ENCODE measurements around the gene RGMB. TPM values are rescaled to one million over a fixed set of nuclear protein-coding genes. Genes with fewer than 3 reads are reported as not detected.
"Not testable (repeated sequence)": the region's sequence is repeated elsewhere in the genome, so short reads cannot be mapped to it uniquely, and the experiment has no call there.

The RGMB gene
- total RNA-seq, 3 donors from 2014 or later = 22.0 to 23.1 (median 22.1) TPM

DNA sequence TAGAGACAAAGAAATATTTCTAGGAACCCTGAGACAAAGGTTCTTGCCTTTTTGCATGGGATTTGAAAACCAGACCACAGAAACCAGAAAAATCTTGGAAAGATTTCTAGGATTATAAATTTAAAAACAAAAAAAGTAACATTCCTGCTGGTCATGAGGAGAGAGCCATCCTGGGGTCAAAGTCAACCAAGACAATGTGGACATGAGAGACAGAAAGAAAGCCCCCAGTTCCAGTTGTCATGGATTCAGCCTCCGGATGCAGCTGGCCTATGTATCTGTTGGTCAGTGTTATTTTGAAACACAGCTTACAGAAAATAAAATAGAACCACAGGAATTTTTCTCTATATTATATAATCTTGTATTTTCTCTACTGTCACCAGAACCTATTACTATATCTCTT is 24.4 kb upstream of the RGMB start:
- Histone ChIP-seq H3K4me1 (no peaks in the 10 kb centered on the region), H3K4me3 (no peak overlapping the region), H3K27ac (no peak overlapping the region), H3K9me3 (peaks cover 4 to 7% of the 10 kb centered on the region in 2 donors), H3K27me3 (no peaks in the 10 kb centered on the region), H3K36me3 (no peaks in the 10 kb centered on the region)
- TF ChIP-seq POLR2AphosphoS5 (IDR thresholded peaks at IDR 0.05) (no peak), CTCF (IDR thresholded peaks at IDR 0.05) (no peak), POLR2A (IDR thresholded peaks at IDR 0.05) (no peak)
- DNase-seq (ENCODE audit: low spot score in 2 of 2) = no peak
- intact Hi-C loops (cut with DNase I; ENCODE audit: low total_unique reads) = no loop called here

- Histone ChIP-seq H3K27me3 (no peaks in the 10 kb centered on the region), H3K27ac (no peak overlapping the region), H3K4me1 (no peaks in the 10 kb centered on the region), H3K9me3 (peaks cover 4 to 7% of the 10 kb centered on the region in 2 donors), H3K36me3 (no peaks in the 10 kb centered on the region), H3K4me3 (no peak overlapping the region)
- DNase-seq (ENCODE audit: low spot score in 2 of 2) = no peak
- intact Hi-C loops (cut with DNase I; ENCODE audit: low total_unique reads) = no loop called here
- TF ChIP-seq POLR2A (IDR thresholded peaks at IDR 0.05) = no peak
- TF ChIP-seq CTCF (IDR thresholded peaks at IDR 0.05) = peak in 1 of 3 donors; percentile 9
Measured at GRCh38 chr5:98750693-98751092, 22.8 kb upstream of the RGMB start.

- H3K4me3 ChIP-seq; DNase-seq (ENCODE audit: low spot score in 2 of 2); H3K4me1 ChIP-seq; H3K36me3 ChIP-seq; H3K27me3 ChIP-seq; H3K27ac ChIP-seq; intact Hi-C loops (cut with DNase I; ENCODE audit: low total_unique reads); H3K9me3 ChIP-seq: not testable (repeated sequence)
Measured at GRCh38 chr5:98752331-98752730, 21.1 kb upstream of the RGMB start.

DNA sequence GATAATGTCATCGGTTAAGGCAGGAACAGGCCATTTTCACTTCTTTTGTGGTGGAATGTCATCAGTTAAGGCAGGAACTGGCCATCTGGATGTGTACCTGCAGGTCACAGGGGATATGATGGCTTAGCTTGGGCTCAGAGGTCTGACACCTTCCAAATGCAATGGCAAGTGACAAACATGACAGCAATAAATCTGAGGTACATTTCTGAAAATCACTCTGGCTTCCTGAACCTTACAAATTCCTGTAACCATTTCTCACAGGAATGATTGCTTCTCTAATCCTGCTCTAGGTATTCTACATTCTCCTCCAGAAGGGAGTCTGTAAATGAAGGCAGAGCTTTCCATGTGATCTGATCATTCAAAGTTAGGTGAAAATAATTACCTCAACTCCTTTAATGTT is 20.7 kb upstream of the RGMB start:
- H3K27ac ChIP-seq; H3K36me3 ChIP-seq; H3K4me1 ChIP-seq; H3K4me3 ChIP-seq; H3K9me3 ChIP-seq; DNase-seq (ENCODE audit: low spot score in 2 of 2); H3K27me3 ChIP-seq; intact Hi-C loops (cut with DNase I; ENCODE audit: low total_unique reads): not testable (repeated sequence)

DNA sequence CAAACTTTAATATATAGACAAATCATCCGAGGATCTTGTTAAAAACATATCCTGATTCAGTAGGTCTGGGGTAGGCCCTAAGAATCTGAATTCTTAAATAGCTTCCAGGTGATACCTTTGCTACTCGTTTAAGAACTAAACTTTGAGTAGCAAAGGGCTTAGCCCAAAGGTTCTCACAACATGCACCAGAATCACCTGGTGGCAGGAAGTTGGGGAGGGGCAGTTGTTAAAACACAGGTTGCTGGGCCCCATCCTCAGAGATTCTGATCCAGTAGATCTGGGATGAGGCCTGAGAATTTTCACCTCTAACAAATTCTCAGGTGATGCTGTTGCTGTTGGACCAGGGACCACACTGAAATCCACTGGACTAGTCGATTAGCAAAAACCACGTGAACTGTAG is 20.0 kb upstream of the RGMB start:
- intact Hi-C loops (cut with DNase I; ENCODE audit: low total_unique reads) = no loop called here
- no peak for DNase-seq (ENCODE audit: low spot score in 2 of 2)
- no peaks in the 10 kb centered on the region for H3K4me1 ChIP-seq
- H3K4me3 ChIP-seq = no peak overlapping the region
- H3K36me3 ChIP-seq = no peaks in the 10 kb centered on the region
- H3K9me3 ChIP-seq = no peaks in the 10 kb centered on the region
- TF ChIP-seq POLR2AphosphoS5 (IDR thresholded peaks at IDR 0.05) (no peak), CTCF (IDR thresholded peaks at IDR 0.05) (no peak), POLR2A (IDR thresholded peaks at IDR 0.05) (no peak)
- no peaks in the 10 kb centered on the region for H3K27me3 ChIP-seq
- no peak overlapping the region for H3K27ac ChIP-seq

DNA sequence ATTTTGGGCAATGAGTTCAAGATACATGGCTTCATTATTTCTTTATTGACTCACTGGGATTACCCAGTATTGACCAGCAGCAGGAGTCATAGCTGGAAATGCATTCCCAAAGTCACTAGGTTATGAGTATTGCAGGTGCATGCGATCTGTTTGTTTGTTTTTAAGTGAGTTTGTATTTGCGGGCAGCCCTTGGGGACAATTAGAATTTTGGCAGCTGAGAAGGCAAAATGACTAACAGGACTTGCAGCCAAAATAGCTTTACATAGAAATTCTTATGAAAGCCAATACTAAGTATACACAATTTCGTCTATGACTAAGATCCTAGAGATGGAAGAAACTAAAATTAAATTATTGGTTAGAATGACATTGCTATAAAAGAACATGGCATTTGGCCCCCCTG is 18.1 kb upstream of the RGMB start:
- DNase-seq (ENCODE audit: low spot score in 2 of 2) = no peak
- Histone ChIP-seq H3K9me3 (no peaks in the 10 kb centered on the region), H3K4me1 (no peaks in the 10 kb centered on the region), H3K27me3 (no peaks in the 10 kb centered on the region), H3K27ac (no peak overlapping the region), H3K4me3 (no peak overlapping the region), H3K36me3 (no peaks in the 10 kb centered on the region)
- intact Hi-C loops (cut with DNase I; ENCODE audit: low total_unique reads) = no loop called here
- TF ChIP-seq POLR2AphosphoS5 (IDR thresholded peaks at IDR 0.05) (no peak), CTCF (IDR thresholded peaks at IDR 0.05) (no peak), POLR2A (IDR thresholded peaks at IDR 0.05) (no peak)
